Activated effector memory CD4-positive, alpha-beta T cell treated with Interleukin-2 at 50 U/mL for 16 hours (primary cell): ENCODE data around the gene TPPP3.
"Not testable (repeated sequence)": the region's sequence is repeated elsewhere in the genome, so short reads cannot be mapped to it uniquely, and the experiment has no call there.

ENCODE experiments used
- DNase-seq: peaks from one replicate; pipeline ENCODE4 v3.0.0-alpha.2; 2020

The TPPP3 gene

DNA sequence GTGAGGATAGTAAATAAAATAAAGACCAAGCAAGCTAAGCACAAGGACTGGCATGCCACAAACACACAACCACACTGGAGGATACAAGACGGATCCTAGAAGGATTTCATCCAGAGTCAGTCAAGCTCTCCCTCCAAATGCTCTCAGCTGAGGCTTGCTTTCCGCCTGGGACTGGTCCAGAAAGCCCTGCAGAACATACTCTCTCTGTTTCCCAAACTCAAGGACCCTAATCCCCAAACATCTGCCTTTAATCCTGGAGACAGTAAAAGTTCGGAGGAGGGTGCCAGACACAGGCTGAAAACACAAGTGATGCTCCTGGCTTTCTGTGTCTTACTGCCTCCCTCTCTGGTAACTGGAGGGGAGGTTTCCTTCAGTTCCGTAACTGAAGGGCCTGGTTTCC, 32.3 kb upstream of the TPPP3 start:
- DNase-seq: no peak

DNA sequence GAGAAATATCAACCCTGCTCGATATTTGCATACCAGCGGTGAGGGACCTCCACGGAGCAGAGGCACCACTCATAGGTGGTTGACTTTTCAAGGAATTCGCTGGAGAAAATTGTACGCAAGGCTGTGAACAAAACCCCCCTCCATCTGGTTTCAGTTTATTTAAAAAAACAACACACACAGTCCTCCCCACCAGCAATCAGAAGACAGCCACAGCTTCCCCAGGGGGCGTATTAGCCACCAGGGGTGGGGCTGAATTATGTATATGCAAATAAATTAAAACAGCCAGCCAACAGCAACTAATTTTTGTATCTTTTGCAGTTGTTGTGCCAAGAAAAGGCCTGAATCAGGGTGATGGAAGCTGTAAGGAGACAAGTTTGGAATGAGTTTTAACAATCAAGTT, 31.8 kb upstream of the TPPP3 start:
- no peak for DNase-seq

DNA sequence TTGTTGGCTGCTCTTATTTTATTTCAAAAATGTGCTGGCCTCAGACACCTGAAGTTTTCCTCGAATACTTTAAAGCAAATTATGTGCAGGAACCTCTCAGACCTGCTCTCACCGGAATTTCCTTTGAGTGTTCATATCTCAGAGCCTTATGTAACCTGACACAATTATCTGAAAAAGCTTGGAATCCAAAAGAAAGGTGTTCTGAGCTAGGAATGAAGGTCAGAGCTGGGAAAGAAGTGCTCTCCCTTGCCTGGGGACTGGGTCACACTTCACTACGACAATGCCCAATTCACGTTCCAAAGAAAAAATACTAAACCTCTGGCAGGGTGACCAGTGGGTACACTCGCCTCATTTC, 30.9 kb upstream of the TPPP3 start:
- DNase-seq: no peak

DNA sequence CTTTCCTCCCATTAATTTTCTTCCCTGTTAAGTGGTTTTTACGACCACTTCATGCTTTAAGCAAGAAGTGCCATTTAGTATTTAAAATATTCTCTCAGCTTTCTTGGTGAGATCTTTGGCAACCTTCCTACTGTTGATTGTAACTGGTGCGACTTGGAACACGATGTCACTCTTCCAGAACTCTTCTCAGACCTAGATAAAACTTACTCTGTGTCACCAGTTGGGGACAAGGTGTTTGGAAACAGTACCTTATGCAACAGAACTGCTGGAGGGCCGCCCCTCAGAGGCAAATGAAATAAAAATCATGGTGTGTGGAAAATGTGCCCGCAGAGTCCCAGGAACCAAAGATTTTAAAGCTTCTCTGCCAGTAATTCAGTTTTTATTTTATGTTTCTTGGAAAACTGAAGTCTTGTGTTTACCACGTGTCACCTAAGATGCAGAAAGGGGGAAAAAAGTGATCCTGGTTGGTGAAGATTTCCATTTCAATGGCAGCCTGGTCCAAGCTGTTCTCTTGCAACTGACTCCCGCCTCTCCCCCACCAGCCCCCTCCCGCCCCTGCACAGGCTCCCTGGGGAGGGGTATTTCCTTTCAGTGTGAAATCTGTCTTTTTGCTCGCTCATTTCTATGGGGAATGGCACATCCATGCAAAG, 30.4 kb upstream of the TPPP3 start:
- DNase-seq: no peak

DNA sequence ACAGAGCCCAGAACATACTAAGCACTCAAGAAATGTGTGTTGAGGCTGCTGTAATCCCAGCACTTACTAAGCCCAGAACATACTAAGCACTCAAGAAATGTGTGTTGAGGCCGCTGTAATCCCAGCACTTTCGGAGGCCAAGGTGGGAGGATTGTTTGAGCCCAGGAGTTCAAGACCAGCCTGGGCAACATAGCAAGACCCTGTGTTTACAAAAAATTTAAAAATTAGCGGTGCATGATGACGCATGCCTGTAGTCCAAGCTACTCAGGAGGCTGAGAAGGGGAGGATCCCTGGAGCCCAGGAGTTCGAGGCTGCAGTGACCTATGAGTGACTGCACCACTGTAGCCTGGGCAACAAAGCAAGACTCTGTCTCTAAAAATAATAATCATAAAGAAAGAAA, 29.7 kb upstream of the TPPP3 start:
- DNase-seq: no peak

DNA sequence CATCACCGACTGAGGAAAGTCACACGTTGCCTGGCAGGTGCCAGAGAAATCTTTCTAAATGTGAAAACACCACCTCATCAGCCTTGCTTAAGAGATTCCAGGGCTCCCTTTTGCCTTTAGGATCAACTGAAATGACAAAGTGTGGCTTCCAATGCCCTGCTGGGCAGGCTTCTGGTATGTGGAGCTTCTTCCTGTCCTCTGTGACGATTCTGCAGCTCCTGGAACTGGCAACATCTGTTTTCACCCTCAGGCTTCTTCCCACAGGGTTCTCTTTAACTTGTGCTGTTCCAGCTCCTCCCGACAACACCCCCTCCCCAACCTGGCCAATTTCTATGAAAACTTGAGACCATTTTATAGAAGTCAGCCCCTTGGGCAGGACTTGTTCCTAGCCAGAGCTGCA, 27.7 kb upstream of the TPPP3 start:
- DNase-seq: no peak

DNA sequence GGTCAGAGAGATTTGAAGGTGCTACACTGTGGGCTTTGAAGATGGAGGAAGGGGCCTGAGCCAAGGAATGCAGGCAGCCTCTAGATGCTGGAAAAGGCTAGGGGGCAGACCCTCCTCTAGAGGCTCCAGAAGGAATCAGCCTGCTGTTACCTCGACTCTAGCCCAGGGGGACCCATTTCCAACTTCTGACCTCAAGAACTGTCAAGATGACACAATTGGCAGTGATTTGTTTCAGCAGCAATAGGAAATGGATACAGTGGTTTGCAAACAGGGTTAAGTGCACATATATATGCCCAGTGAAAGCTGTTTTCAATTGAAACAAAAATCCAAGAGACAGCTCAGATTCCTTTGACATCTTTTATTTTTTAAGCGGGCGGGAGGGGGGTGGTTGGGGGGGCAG, 26.6 kb upstream of the TPPP3 start:
- no peak for DNase-seq

DNA sequence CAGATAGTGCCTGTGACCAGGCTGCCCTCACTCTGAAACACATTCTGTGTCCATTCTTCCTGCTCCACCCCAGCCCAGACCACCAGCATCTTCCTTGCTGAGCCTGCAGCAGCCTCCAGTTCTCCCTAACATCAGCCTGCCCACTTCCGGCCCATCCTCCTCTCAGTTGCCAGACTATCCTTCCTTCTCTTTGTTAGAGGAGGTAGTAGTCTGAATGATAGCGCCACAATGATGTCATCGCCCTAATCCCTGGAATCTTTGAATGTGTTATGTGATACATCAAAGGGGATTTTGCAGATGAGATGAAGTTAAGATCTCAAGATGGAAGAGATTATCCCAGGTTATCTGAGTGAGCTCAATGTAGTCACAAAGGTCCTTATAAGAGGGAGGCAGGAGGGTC, 26.2 kb upstream of the TPPP3 start:
- DNase-seq: no peak

DNA sequence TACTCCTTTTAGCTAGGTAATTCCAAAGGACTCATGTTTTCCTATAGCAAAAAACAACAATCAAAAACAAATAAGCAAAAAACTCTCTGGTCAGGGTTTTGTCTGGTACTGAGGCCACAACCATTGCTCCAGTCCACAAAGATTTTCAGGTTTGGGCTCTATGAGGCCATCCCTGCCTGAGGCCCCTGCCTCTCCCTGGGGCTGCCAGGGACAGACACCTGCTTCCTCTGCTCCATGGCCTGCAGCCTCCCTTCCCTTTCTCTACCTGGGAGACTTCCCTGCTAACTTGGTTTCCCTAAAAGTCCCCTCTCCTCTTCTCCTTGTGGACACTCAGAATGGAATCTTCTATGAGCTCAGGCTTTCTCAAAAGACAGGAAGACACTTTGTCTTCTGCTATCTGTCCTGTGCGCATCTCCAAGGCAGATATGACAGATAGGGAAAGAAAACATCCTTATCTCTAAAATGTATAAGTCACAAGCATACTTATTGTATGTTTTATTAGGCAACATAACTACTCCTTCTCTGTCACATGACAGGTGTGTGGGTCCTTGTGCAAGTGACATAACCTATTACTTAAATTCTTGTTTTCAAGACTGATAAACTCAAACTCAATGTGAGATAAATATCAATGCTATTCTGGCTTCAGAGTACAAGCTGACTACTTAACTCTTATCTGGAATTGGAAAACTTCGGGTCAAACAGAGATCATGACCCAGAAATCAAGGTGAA, 24.2 kb upstream of the TPPP3 start:
- DNase-seq: no peak

DNA sequence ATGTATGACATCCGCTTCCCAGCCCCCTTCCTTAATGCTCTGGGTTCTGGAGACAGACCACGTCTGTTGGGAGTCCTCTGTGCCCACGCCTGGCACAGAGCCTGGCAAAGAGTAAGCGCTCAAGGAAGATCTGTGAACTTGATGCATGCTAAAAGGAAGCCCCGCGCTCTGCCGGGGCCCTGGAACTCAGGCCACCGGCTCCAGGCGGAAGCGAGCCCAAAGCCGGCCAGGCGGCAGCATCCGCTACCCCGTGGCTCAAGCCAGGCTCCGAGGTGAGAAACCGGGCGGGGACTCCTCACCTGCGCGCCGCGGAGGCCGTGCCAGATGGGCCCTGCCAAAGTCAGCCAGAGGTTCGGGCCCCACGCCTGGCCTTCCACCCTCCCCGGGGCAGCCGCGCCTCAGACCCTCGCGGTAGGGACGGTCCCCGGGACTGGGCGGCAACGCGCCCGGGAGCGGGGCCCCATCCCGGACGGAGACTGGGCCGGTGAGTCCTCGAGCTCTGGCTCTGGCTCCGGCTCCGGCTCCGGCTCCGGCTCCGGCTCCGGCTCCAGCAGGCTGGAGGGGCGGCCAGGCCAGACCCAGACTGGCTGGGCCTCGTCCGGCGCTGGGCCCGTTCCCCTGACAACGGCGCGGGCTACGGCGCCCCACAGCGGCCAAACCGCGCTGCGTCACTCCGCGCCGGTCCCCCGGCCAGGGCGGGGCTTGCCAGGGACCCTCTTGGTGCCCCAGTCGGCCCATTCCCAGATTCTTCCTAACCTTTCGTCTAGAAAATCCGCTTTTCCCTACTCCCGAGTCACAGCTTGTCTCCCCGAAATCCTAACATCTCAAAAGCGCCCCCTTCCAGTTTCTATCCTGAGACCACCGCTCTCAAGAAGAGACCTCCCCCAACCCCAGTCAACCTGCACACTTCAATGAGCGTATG, 22.8 kb upstream of the TPPP3 start, which contains the start of gene ZDHHC1:
ZDHHC1 (minus strand) TSS at position 606 of the 922 bp plus-strand sequence. CDS start 8,702 bp downstream, outside the sequence.
- DNase-seq: peak; percentile 21

DNA sequence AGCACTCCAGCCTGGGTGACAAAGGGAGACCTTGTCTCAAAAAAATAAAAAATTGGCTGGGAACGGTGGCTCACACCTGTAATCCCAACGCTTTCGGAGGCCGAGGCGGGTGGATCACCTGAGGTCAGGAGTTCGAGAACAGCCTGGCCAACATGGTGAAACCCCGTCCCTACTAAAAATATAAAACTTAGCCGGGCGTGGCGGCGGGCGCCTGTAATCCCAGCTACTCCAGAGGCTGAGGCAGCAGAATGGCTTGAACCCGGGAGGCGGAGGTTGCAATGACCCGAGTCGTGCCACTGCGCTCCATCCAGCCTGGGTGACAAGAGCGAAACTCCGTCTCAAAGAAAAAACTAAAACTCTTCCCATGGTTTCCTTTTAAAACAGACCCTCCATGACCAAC, 22.1 kb upstream of the TPPP3 start:
- not testable (repeated sequence) for DNase-seq

DNA sequence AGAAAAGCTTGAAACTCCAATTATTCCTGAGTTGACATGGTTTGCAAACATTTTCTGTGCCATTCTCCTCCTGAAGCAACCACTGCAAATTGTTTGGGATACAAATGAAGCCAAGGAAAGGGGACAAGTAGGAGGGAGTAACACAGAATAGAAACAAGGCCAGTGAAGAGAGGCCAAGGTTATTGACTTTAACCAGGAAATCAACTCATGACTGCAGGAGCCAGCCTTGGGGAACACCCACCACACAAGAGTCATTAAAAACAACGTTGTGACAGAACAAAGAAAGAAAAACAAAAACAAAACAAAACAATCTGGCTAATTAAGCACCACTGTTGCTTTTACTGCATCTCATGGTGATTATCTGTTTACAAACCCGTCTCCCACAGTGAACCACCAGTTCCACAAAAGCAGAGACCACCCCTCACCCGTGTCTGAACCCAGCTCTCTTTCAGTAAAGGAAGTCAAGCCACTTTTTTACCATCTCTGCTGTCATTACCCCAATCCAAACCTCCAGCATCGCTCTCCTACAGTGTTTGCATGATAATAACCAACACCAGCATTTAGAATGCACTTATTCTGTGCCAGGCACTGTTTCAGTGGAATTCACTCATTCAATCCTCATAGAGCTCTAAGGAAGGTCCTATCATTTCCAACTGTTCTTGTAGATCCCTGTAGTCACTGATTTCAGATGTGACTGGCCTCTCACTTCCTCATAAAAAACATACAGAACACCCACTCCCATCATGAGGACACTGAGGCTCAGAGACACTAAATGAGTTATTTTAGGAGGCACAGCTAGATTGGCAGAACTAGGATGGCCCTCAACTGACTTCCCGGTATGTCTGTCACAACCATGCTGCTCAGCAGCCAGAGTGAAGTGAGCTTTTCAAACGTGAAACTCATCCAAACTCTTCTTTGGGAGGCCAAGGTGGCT, 20.9 kb upstream of the TPPP3 start:
- DNase-seq: no peak

DNA sequence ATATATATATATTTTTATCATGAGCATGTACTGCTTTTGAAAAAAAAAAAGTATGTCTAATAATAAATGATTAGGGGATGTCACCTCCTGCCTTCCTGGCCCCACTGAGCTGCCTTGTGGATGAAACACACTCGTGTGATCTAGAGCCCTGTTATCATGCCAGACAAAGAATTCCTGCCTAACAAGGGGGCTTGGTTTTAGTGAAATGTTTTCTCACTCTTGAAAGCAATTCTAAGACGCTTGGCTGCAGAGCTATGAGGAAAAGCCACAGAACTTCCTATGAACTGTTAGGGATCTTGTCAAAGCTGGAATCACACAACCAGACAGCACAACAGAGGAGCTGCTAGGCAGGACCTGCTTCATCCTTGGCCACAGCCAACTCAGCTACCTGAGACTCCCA, 19.0 kb upstream of the TPPP3 start:
- no peak for DNase-seq

DNA sequence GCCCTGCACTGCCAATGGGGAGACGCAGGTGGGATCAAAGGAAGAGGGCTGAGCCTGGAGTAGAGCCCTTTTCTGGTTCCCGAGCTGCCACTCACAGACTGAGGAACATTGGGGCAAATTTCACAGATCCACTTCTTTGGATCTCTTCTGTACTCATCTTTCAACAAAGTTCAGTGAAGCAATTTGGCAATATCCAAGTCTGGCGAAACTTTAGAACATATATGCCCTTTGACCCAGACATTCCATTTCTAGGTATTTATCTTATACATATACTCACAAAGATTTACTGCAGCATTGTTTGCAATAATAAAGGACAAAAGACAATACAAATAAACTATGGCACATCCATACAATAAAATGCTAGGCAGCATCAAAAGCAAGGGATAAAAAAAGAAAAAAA, 18.0 kb upstream of the TPPP3 start:
- DNase-seq: no peak

DNA sequence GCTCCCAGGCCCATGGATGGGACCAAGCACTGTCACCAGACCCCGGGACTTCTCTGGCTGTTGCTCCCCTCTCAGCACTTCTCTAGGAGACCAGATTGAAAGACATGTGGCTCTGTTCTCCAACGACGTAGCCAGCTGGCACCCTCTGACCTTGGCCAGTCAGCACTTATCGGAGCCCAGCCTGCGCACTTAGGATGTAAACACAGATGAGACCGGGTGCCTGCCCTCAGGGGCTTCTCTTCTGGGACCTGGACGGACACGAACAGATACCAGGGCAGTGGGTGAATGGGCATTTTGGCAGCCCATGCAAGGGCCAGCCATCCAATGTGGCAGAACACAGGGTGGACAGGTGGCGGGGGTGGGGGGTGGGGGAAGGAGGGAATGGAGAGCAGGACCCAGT, 16.3 kb upstream of the TPPP3 start:
- DNase-seq: no peak

DNA sequence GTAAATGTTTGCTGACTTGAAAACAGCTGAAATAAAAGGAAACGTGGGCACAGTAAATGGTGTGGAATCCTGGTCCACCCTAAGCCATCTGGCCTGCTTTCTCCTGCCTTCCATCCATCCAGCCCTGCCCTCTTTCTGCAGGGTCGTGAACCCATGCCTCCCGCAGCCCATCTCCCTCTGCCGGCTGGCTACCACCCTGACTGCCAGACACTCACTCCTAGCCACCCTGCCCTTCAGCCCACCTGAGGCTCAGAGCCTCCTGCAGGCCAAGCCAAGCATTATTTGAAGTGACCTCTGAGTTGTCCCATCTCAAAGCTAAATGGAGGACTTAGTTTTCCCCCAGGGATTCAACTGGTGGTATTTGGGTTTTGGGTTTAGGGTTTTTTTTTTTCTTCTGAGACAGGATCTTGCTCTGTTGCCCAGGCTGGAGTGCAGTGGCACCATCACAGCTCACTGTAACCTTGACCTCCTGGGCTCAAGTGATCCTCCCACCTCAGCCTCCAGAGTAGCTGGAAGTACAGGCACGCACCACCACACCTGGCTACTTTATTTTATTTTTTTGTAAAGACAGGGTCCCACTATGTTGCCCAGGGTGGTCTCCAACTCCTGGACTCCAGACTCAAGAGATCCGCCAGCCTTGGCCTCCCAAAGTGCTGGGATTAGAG, 14.6 kb upstream of the TPPP3 start:
- DNase-seq: no peak

DNA sequence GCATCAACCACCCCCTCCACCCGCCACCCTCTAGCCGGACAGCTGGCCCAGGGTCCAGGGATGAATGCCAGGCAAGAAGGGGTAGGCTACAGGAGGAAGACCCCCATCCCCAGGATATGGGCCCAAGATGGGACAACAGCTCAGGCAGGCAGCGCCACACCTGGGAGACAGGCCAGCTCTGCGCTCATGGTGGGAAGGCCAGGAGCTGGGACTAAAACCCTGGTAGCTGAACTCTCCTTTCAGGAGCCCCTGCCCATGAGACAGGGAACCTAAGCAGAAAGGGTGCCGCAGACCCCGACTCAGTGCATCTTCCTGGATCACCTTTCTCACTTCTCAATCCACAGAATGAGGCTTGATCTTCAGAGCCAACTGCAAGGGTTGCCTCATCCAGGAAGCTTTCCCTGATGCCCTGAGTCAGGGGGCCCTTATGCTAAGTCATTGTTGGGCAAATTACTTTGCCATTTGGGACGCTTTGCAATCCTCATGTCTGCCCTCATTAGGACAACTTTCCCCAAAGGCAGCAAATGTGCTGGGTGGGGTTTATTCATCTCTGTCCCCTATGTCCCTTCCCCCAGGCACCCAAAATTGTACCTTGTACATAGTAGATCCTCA, 14.0 kb upstream of the TPPP3 start:
- no peak for DNase-seq

DNA sequence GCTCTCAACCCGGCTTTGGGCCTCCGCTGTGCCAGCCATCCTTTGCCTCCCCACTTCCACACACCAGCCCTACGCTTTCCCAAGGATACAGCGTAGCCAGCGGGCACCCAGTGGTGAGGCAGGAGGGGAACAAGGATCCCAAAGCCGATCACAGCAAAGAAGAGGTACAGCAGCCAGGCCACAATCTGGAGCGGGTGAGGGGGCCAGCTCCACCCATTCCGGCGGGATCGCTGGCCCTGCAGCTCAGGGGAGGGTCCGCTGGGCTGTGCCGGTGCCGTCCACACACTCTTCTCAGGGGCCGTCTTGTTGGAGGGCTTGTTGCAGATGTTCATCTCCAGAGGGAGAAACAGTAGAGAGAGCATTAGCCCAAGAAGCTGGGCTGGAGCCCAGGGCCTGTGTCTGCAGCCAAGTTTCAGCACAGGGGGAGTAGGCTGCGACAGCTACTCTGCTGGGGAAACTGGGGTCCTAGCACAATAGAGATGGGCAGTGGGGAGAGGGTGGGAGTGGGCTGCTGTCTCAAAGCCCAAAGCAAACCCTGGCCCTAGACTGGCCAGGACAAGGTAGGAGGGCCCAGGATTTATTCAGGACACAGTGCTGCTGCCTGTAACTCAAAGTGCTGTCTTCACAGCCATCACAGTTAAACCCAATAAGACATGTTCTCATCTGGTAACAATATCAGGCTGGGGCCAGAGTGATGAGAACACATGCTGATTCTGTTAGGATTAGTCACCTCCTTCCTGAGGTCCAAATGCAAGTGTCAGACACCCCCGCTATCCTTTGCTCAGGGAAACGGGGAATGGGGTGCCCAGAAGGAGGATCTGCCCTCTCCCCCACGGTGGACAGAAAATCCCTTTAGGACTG, 13.0 kb upstream of the TPPP3 start:
- no peak for DNase-seq

DNA sequence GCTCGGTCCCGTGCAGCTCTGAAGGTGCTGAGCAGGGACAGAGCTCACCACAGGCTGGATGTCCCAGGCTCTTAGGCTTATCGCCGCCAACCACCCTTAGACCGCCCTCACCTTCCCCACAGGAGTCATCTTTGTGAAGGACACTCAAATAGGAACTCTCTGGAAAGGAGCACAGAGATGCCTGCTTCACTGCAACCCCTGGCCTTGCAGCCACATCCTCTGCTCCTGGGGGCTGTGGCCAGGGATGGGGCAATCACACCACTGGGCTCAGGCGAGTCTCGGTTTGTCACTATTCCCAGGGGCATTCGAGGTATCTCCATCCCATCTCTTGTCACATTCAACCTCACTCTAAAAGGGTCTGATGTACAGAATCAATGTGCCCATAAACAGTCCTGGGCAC, 12.0 kb upstream of the TPPP3 start:
- DNase-seq: no peak

DNA sequence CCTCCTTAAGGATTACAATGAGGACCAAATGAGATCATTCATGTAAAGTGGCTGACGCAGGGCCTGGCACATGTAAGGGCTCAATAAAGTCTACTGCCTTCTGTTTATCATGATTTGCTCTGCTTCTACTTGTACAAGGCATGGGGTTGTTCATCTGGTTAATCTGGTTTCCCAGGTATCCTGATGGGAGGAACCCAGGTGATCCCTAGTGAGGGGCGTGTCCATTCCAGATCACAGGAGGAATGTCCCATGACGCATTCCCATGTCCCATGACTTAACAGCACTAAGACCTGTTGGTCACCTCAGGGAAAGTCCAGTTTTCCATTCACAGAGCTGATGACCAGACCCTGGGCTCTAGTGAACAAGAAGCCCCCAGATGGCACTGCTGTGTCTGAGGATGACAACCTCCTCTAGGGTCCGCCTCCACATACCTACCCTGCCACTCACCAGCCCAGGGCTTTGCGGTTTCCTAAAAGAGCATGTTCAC, 11.5 kb upstream of the TPPP3 start:
- no peak for DNase-seq
